ENCODE data around the gene ADAR. TPM values are rescaled to one million over a fixed set of nuclear protein-coding genes. Genes with fewer than 3 reads are reported as not detected.

Gene ADAR
- total and polyA plus RNA-seq, 2 of the 8 experiments (the other 6 are each of a cell fraction or from before 2014, with no cell fraction given): 125 to 242 TPM

DNA sequence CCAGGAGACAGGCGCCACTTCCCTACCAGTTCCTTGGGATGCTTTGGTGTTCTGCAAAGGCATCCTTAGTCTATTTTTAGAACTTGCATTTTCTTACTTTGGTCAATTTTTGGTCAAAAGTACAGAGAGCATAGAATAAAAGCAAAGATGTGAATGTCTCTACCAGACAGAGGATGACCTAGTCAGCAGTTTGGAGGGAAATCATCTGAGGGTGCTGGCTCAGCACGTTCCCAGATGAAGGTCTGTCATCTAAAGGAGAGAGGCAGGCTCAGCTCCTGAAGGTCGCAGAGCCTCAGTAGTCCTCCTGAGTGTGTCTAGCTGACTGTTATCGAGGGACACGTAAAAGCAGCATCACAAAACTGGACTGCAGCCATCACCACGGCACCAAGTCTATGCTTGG lies 25.1 kb downstream of the ADAR start:
- no peak overlapping the region for H3K56ac ChIP-seq (replicated peaks; ENCODE audit: insufficient read length, low read depth, low read length)
- H2AK5ac ChIP-seq (ENCODE audit: low read depth, low read length): no peak overlapping the region
- H3K4me2 ChIP-seq (ENCODE audit: insufficient read depth in 1 of 2, low read depth in 2 of 2, low read length in 2 of 2): no peak overlapping the region
- POLR2A ChIA-PET (ENCODE audit: partially characterized antibody): no interaction called here
- no peak overlapping the region for H2BK20ac ChIP-seq (ENCODE audit: low read length)
- 90% methylated on average over 6 of the region's 6 CpGs; no CpG with 5 or more reads in 1 of the 2 experiments for WGBS, 2 experiments (ENCODE audit: extremely low coverage in 1 of 2, insufficient coverage in 1 of 2, insufficient read length in 1 of 2, insufficient replicate concordance in 2 of 2, low coverage in 1 of 2, low lambda C conversion rate in 2 of 2, missing lambda C conversion rate in 1 of 2)
- H3K18ac ChIP-seq (ENCODE audit: extremely low read depth, low read length): no peak overlapping the region
- no peak overlapping the region for H2AFZ ChIP-seq (ENCODE audit: low read length)
- H3K27me3 ChIP-seq (replicated peaks in 1 of 4; ENCODE audit: control insufficient read depth in 3 of 4, extremely low read depth in 1 of 4, insufficient read depth in 3 of 4, low read length in 3 of 4): no peaks in the 10 kb centered on the region
- no peak overlapping the region for H3K23ac ChIP-seq (ENCODE audit: insufficient read length)
- no peaks in the 10 kb centered on the region for H3K79me2 ChIP-seq (ENCODE audit: control insufficient read depth in 1 of 2, insufficient read depth in 2 of 2, low read length in 2 of 2)
- H3K9me3 ChIP-seq (ENCODE audit: insufficient read depth in 2 of 2, low read depth in 1 of 2, low read length in 1 of 2): no peaks in the 10 kb centered on the region
- H3K23me2 ChIP-seq (ENCODE audit: low read depth, low read length): no peaks in the 10 kb centered on the region
- peaks cover 9 to 21% of the 10 kb centered on the region in 2 experiments for H4K20me1 ChIP-seq (replicated peaks in 1 of 2; ENCODE audit: control insufficient read depth in 1 of 2, insufficient read depth in 2 of 2, low read length in 2 of 2)
- peaks cover 71 to 93% (median 82%) of the 10 kb centered on the region in 4 experiments for H3K36me3 ChIP-seq (ENCODE audit: control insufficient read depth in 2 of 4, insufficient read depth in 4 of 4, low read length in 3 of 4)
- peaks cover 2% of the 10 kb centered on the region; the same call in 1 of the 2 replicates for H3K79me1 ChIP-seq (ENCODE audit: low read depth, low read length)
- no peak for FAIRE-seq
- H2BK12ac ChIP-seq (ENCODE audit: low read depth, low read length): no peak overlapping the region
- no peak for TF ChIP-seq CREB1 (IDR thresholded peaks at IDR 0.05)
- no peak overlapping the region for H3K4ac ChIP-seq (replicated peaks; ENCODE audit: insufficient read length, low read depth, low read length)
- no peak overlapping the region for H3K27ac ChIP-seq (ENCODE audit: low read depth, low read length)
- no peak overlapping the region for H4K91ac ChIP-seq (replicated peaks; ENCODE audit: insufficient read length, low read length)
- H3K9ac ChIP-seq (replicated peaks in 1 of 4; ENCODE audit: extremely low read depth in 1 of 4, low read depth in 3 of 4, low read length in 3 of 4): no peak overlapping the region
- H3K4me1 ChIP-seq (replicated peaks in 1 of 4; ENCODE audit: control insufficient read depth in 3 of 4, insufficient read depth in 4 of 4, low read length in 3 of 4): no peaks in the 10 kb centered on the region
- H2BK120ac ChIP-seq (replicated peaks; ENCODE audit: low read depth, low read length): no peak overlapping the region
- no peak overlapping the region for H3K4me3 ChIP-seq (ENCODE audit: extremely low read depth in 1 of 4, insufficient read depth in 2 of 4, low read depth in 3 of 4, low read length in 4 of 4)
- H3K14ac ChIP-seq (ENCODE audit: insufficient read length): no peak overlapping the region
- no peak overlapping the region for H2BK5ac ChIP-seq (ENCODE audit: low read depth, low read length)
- H4K5ac ChIP-seq (ENCODE audit: insufficient read length, low read depth, low read length): no peak overlapping the region
- DNase-seq (ENCODE audit: low read depth in 1 of 2, low spot score in 2 of 2): no peak
- H4K8ac ChIP-seq (ENCODE audit: extremely low read depth, insufficient read depth, low read length): no peak overlapping the region
- CTCF ChIA-PET (ENCODE audit: partially characterized antibody): interaction anchor here (0.7 to 1.6 kb wide), 2 partner anchors 10 to 23 kb away, joined by 3 to 5 read pairs; no protein-coding TSS in a partner anchor
- H2BK15ac ChIP-seq (ENCODE audit: low read length): no peak overlapping the region
